Breast epithelium (tissue), 3 donors: ENCODE measurements around the gene OR4S2.

Source experiments
- POLR2A ChIP-seq: fragments of 450-650 bp; IDR thresholded peaks from one replicate; pipeline ENCODE4 v1.6.1; 2016; ENCODE audit warnings: antibody characterized with exemption, mild to moderate bottlenecking, moderate library complexity
- POLR2AphosphoS5 ChIP-seq, 3 donors: sonication (generic); formaldehyde crosslinking; IDR thresholded peaks; one replicate each; pipeline ENCODE4 v1.6.1; 2017; ENCODE audit warnings: antibody characterized with exemption in 3 of 3

DNA sequence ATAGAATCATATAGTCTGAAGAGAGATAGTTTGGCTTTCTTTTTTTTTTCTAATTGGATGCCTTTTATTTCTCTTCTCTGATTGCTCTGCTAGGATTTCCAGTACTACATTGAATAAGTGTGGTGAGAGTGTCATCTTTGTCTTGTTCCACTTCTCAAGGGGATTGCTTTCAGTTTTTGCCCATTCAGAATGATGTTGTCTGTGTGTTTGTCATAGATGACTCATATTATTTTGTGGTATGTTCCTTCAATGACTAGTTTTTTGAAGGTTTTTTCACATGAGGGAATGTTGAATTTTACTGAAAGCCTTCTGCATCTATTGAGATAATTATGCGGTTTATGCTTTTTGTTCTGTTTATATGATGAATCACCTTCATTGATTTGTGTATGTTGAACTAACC, 23.6 kb upstream of the OR4S2 start:
- TF ChIP-seq POLR2AphosphoS5 (IDR thresholded peaks at IDR 0.05) (no peak), POLR2A (no peak)
